ENCODE results near the gene LRRC45.

LRRC45 gene

DNA sequence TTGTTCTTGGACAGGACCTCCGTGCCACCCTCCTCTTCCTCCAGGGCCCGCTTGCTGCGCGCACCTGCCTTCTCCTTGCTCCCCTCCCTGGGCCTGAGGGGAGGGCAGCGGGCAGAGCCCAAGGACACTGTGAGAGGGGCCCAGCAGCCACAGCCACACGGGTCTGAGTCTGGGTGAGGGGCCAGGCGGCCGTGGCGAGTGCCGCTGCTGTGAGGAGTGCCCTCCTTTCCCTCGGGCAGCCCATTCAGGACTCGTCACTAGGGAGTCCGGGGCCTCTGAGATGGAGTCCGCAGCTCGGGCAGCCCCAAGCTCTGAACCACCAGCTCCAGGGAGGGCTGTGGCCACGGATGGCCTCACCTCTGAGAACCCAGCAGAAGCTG, 36.9 kb downstream of the LRRC45 start:
- H3K4me1 Mint-ChIP-seq: no peaks in the 10 kb centered on the region
- H3K9me3 Mint-ChIP-seq: no peaks in the 10 kb centered on the region
- H3K27me3 Mint-ChIP-seq (ENCODE audit: low read depth): no peaks in the 10 kb centered on the region
- no peak overlapping the region for H3K27ac Mint-ChIP-seq
- H3K4me3 Mint-ChIP-seq: peak overlapping the region in 1 of 3 experiments; percentile 58
- peaks cover 10% of the 10 kb centered on the region for H3K36me3 Mint-ChIP-seq (ENCODE audit: low read depth)
- TF ChIP-seq, protein P1, sequence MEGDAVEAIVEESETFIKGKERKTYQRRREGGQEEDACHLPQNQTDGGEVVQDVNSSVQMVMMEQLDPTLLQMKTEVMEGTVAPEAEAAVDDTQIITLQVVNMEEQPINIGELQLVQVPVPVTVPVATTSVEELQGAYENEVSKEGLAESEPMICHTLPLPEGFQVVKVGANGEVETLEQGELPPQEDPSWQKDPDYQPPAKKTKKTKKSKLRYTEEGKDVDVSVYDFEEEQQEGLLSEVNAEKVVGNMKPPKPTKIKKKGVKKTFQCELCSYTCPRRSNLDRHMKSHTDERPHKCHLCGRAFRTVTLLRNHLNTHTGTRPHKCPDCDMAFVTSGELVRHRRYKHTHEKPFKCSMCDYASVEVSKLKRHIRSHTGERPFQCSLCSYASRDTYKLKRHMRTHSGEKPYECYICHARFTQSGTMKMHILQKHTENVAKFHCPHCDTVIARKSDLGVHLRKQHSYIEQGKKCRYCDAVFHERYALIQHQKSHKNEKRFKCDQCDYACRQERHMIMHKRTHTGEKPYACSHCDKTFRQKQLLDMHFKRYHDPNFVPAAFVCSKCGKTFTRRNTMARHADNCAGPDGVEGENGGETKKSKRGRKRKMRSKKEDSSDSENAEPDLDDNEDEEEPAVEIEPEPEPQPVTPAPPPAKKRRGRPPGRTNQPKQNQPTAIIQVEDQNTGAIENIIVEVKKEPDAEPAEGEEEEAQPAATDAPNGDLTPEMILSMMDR (IDR thresholded peaks at IDR 0.05; ENCODE audit: unreplicated experiment in 3 of 3): no peak

DNA sequence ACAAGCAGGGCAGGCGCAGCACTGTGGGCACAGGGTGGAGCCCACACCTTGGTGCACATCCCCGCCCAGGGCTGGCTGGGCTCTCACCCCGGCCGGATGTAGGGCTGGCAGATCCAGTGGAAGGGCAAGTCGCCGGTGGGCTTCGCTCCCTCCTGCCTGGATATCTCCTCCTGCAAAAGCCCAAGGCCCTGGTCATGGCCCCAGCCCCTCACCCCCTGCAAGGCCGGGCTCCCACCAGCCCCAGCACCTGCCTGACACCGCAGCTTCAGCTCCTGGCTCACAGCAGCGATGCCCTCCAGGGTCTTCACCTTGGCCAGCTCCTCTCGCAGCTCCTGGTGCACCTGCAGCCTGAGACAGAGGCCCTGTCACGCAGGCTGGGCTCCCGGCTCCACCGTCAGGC, 37.5 kb downstream of the LRRC45 start:
- Mint-ChIP-seq H3K4me1 (no peaks in the 10 kb centered on the region), H3K9me3 (no peaks in the 10 kb centered on the region), H3K36me3 (ENCODE audit: low read depth) (peaks cover 9% of the 10 kb centered on the region), H3K27me3 (ENCODE audit: low read depth) (no peaks in the 10 kb centered on the region), H3K4me3 (no peak overlapping the region), H3K27ac (no peak overlapping the region)
- TF ChIP-seq, protein P1 (IDR thresholded peaks at IDR 0.05; ENCODE audit: unreplicated experiment in 3 of 3): no peak

DNA sequence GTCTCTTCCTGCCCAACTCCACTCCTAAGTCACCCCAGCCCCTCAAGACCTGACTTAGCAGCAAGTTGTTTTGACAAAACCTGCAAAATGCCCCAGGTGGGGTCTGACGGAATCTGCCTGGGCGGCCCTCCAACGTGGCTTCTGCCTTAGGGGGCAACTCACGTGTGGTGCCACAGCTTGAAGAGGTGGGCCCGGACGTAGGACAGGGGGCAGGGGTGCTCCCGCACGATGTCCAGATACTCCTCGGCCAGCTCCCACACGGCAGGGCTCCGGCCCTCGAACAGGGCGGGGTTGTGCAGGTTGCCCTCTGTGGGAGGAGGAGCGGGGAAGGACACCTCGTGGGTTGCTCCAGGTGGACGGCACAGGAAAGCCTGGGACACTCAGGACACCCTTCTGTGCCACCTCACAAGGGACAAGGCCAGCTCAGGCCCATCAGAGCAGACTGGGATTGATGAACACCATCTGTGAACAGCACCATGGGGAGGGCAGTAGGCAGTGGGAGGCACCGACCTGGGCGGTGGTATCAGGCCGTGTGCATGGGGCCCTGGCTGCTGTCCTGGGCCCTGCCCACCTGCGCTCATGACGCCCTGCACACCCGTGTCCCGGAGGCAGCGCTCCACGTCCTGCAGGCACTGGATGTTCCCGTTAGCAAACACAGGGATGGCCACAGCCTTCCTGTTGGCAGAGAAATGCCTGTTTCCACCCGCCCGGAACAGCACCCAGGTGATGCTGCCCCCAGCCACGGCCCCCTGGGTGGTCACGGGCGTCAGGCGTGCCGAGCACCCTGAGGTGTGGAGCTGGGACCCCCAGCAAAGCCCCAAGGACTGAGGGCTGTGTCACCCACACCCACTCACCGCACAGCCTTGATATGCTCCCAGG, 38.2 kb downstream of the LRRC45 start:
- TF ChIP-seq, protein P1 (IDR thresholded peaks at IDR 0.05; ENCODE audit: unreplicated experiment in 3 of 3): no peak
- H3K27ac Mint-ChIP-seq: no peak overlapping the region
- no peaks in the 10 kb centered on the region for H3K27me3 Mint-ChIP-seq (ENCODE audit: low read depth)
- no peaks in the 10 kb centered on the region for H3K4me1 Mint-ChIP-seq
- H3K36me3 Mint-ChIP-seq (ENCODE audit: low read depth): peaks cover 9% of the 10 kb centered on the region
- H3K9me3 Mint-ChIP-seq: no peaks in the 10 kb centered on the region
- H3K4me3 Mint-ChIP-seq: no peak overlapping the region

DNA sequence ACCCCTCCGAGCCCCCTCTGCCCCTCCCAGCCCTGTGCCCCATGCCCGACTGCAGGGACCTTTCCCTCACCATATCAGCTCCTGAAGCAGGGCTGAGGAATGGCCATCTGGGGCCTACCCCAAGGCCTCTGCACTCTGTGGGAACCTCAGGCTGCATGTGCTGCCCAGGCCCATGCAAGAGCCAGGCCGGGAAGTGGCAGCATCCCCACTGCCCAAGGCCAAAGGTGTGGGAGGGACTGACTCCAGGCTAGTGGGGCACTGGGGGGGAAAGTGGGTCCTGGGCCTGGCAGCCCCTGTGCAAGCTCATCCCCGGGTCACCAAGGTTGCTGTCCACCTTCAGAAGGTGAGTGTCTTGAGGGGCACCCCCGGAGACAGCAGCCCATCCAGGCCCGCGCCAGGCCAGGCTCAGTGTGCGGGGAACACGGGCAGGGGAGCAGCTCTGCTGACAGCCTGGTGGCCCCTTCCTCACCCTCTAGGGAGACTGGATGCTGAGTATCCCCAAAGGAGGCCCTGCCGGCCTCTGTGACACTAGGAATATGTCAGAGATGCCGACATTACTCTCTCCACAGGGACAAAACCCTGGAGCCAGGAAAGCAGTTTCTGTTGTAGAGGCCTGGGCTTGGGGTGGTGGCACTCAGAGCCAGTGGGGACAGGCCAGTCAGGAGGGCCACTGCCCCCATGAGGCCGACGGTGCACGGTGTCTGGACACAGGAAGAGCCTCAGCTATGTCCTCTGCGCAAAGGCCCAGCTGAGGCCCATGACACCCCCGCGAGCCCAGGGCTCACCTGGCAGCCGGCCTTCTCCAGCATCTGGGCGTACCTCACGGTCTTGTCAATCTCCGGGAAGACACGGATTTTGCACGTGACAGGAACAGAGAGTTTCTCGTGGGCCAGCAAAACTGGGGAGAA, 39.2 kb downstream of the LRRC45 start:
- Mint-ChIP-seq H3K36me3 (ENCODE audit: low read depth) (peaks cover 9% of the 10 kb centered on the region), H3K27me3 (ENCODE audit: low read depth) (no peaks in the 10 kb centered on the region), H3K4me1 (no peaks in the 10 kb centered on the region), H3K9me3 (no peaks in the 10 kb centered on the region), H3K27ac (no peak overlapping the region), H3K4me3 (peak overlapping the region; percentile 32 to 63 (median 44))
- TF ChIP-seq, protein P1 (IDR thresholded peaks at IDR 0.05; ENCODE audit: unreplicated experiment in 3 of 3): no peak

DNA sequence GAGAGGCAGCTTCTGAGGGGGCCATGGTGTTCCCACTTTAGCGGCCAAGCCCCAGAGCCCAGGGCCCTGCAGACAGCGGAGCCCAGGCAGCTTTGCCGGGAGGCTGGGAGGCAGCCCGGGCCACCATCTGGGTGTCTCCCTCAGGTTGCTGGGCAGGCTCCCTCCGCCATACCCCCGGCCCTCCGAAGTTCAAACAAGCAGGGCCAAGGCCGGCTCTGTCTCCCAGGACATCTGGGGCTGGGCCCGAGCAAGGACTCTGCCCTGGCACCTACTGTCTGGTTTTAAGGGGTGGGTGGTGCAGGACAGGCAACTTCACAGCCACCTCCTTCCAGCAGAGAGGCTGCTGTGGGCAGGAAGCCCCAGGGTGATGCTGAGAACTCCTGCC, 39.9 kb downstream of the LRRC45 start:
- Mint-ChIP-seq H3K4me3 (no peak overlapping the region), H3K4me1 (no peaks in the 10 kb centered on the region), H3K27me3 (ENCODE audit: low read depth) (no peaks in the 10 kb centered on the region), H3K27ac (no peak overlapping the region), H3K36me3 (ENCODE audit: low read depth) (peaks cover 5% of the 10 kb centered on the region), H3K9me3 (no peaks in the 10 kb centered on the region)
- TF ChIP-seq, protein P1 (IDR thresholded peaks at IDR 0.05; ENCODE audit: unreplicated experiment in 3 of 3): no peak
